Urothelium cell line (cell line): ENCODE measurements around the gene KRTAP19-2.
"Not testable (repeated sequence)": the region's sequence is repeated elsewhere in the genome, so short reads cannot be mapped to it uniquely, and the experiment has no call there.

Experiments
- DNase-seq: peaks from one replicate; pipeline ENCODE4 v3.0.0; 2011; ENCODE audit warnings: low spot score, mixed read lengths
- FAIRE-seq: peaks from 2 replicates; lab custom pipeline; 2011; peaks lifted over from hg19 to GRCh38; lab: Jason Lieb, UNC

Gene KRTAP19-2, protein sequence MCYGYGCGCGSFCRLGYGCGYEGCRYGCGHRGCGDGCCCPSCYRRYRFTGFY

GRCh38 chr21:30487336-30487735 lies at the start of gene KRTAP19-2:
Gene KRTAP19-2 (minus strand): TSS chr21:30487436. CDS start chr21:30487348, 88 bp downstream.
- DNase-seq (no peak), FAIRE-seq (no peak)

DNA sequence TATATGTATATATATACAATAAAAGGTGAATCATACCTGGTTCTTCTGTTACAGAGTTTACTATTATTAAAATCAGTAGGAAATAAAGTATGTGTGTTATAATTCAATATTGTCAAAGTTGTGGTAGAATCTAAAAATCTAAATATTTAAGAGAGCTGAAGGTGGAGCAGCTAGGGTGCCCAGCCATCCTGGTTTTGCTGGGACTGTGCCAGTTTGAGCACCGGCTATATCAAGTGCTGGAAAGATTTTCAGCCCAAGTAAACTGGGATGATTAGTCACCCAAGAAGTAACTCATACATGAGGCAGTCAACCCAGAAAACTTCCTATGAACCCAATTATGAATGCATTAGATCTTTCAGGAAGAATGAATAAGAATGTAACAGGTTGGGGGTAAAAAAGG lies 31.6 kb upstream of the KRTAP19-2 start:
- DNase-seq (no peak), FAIRE-seq (no peak)

- DNase-seq (no peak), FAIRE-seq (no peak)
Measured at GRCh38 chr21:30515681-30516080, 28.4 kb upstream of the KRTAP19-2 start.

- not testable (repeated sequence) for DNase-seq, FAIRE-seq
Measured at GRCh38 chr21:30505621-30506205, 18.5 kb upstream of the KRTAP19-2 start.

DNA sequence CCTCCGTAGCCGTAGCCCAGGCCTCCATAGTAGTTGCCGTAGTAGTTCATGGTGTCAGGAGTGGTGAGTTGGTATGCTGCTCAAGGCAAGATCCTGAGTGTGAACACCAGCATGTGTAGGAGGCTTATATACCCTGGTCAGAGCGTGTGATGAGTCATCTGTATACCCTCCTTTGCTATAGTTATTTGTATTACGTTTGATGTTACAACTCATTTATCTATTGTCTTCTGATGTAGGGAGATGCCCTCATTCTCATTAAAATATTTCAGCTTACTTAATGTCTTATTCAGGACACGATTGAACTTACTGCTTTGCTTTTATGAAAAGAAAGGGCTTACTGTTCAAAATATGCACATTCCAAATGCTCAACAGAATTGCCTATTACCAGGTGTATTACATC lies 14.8 kb upstream of the KRTAP19-2 start, which contains the start of gene KRTAP19-5:
KRTAP19-5 (minus strand) TSS at position 101 of the 400 bp plus-strand sequence; CDS start at position 50, 51 bp downstream.
- FAIRE-seq = peak; percentile 96
- DNase-seq = no peak

DNA sequence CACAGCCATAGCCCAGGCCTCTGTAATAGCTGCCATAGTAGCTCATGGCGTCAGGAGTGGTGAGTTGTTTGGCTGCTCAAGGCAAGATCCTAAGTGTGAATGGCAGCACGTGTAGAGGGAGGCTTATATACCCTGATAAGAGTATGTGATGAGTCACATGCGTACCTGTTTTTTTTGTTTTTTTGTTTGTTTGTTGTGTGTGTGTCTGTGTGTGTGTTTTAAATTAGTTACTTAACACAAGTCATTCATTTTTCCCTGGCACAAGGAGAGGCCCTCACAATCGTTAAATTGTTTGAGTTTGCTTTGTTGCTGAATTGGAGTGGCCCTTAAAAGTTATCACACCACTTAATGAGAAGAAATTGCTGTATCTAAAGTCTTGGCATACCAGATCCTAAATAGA lies 9.8 kb upstream of the KRTAP19-2 start, which contains the start of gene KRTAP19-4:
KRTAP19-4 (minus strand) TSS at position 101 of the 400 bp plus-strand sequence; CDS start at position 46, 55 bp downstream.
- DNase-seq (no peak), FAIRE-seq (no peak)

DNA sequence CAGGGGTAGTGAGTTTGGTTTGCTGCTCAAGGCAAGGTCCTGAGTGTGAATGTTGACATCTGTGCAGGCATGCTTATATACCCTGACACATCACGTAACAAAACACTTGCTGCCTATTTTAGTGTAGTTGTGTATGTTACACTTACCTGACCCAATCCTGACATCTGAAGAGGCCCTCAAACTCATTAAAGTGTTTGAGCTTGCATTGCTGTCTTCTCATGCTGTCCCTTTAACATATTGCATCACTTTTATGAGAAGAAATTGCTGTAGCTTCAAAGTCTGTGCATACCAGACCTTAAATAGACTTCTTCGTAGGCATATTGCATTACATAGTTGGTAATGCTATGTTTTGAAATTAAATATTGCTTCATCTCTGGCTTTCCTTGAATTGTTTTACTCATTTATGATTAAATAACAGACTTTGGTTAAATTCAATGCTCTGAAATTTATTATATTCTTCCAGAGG lies 4.8 kb upstream of the KRTAP19-2 start, which contains the start of gene KRTAP19-3:
KRTAP19-3 (minus strand) TSS at position 51 of the 466 bp plus-strand sequence. CDS start 56 bp downstream, outside the sequence.
- FAIRE-seq (no peak), DNase-seq (no peak)

GRCh38 chr21:30486180-30486579 lies 1.1 kb downstream of the KRTAP19-2 start:
- no peak for FAIRE-seq
- no peak for DNase-seq

DNA sequence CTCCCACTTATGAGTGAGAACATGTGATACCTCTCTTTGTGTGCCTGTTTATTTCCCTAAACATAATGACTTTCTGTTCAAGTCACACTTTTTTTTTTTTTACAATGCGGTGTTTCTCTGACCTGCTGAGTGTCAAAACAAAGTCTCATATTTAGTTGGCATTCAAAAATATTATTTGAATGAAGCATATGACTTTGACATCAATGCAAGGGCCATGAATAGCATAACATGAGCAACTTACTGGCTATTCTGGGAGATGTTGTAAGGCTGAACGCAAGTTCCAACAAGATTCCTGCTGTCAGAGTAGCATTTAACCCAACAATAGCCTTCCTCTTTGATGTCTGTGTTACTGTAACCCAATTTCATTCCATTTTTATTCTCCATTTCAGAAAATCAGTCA lies 5.1 kb downstream of the KRTAP19-2 start:
- FAIRE-seq = no peak
- DNase-seq = no peak

- DNase-seq (no peak), FAIRE-seq (no peak)
Measured at GRCh38 chr21:30480145-30480544, 7.1 kb downstream of the KRTAP19-2 start, which contains the start of gene KRTAP19-1. Gene KRTAP19-1 (minus strand): TSS chr21:30480367. CDS start chr21:30480317, 50 bp downstream.

DNA sequence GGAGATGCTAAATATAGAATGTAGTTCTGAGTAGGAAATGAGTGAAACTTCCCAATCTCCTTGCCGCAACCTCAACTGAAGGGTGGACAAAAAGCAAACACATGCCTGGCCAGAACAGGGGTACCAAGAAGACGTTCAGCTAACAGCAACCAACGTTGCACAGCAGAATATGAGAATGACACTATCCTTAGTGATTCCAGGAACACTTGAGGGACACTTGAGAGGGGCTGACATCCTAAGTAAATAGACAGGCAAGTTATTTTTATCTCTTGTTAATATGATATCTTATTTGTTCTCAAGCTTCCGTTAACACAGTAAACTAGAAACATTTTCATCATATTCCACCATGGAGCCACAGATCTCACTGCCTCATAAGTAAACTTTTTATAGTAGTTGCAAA lies 8.0 kb downstream of the KRTAP19-2 start:
- no peak for DNase-seq
- FAIRE-seq = no peak

- no peak for DNase-seq
- FAIRE-seq = no peak
Measured at GRCh38 chr21:30478004-30478403, 9.2 kb downstream of the KRTAP19-2 start.

- DNase-seq = no peak
- FAIRE-seq = no peak
Measured at GRCh38 chr21:30468900-30469714, 18.1 kb downstream of the KRTAP19-2 start.

- peak; percentile 20 for DNase-seq
- no peak for FAIRE-seq
Measured at GRCh38 chr21:30463713-30464112, 23.5 kb downstream of the KRTAP19-2 start.

DNA sequence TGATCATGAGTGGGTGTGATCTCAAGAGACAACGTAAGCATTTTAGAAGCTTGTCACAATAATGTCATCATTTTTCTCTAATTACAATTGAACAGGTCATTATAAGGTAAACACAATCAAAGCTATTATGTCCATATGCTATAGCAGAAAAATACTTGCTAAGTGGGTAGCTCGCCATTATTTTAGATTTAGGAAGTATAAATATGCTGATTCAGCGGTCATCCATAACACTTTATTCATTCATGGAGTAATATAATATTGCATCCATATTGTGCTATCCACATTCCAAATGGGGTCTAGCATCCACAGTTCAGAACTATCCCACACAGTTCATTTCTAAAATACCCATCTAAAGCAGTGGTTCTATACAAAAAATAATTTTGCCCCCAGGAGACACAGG lies 38.7 kb downstream of the KRTAP19-2 start:
- FAIRE-seq (no peak), DNase-seq (no peak)

- DNase-seq = no peak
- peak; percentile 66 for FAIRE-seq
Measured at GRCh38 chr21:30447056-30447455, 40.2 kb downstream of the KRTAP19-2 start.

DNA sequence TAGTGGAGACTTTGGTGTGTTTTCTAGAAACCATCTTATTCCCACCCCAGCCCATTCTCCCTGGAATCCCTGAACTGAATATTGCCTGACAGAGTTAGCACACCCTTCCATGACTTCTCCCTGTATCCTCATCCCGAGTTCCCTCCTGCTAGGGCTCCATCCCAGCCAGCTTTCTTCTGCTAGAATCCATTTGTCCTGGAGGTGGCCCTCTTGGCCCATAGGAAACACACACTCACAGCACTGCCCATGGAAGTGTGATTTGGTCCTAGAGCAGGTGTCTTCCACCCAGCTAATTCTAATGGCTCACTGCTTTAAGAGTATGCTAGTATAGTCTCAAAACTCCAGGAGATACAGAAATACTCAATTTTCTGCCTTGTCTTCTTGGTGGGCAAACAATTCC lies 43.0 kb downstream of the KRTAP19-2 start:
- FAIRE-seq (no peak), DNase-seq (no peak)

DNA sequence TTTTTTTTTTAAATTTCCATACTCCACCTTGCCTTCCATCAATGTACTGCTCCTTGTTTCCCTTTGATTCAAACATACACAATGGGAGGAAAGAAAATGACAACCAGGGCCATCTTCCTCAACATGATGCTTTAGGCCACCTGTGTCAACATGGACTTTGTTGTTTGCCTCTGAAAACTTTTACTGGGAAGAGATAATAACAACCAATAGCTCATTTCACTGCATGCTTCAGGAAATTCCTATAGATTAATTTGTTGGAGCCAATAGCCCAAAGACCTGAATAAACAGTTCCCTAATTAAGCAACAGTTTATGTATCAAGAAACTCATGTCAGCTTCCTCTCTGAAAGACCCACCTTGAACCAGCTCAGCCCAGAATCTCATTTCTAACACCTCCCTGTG lies 44.0 kb downstream of the KRTAP19-2 start:
- FAIRE-seq (no peak), DNase-seq (no peak)

DNA sequence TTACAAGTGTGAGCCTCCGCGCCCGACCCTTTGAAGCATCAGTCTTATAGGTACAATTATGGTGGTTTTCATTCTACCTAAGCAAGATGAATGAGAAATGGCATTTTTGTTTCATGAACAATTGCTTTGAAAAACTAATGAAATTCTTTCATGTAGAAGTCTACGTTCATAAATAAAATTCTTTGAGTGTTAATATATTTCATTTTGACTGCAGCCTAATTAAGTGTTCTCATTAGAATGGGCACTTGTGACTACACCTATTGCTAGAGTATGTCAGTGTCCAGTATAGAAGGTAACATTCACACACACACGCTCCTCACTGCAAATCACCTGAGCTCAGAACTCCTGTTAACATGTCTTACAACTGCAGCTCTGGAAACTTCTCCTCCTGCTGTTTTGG lies 47.3 kb downstream of the KRTAP19-2 start, which contains the start of gene KRTAP15-1:
KRTAP15-1 (plus strand) TSS at position 301 of the 400 bp plus-strand sequence; CDS start at position 354, 53 bp downstream.
- DNase-seq = no peak
- FAIRE-seq = no peak
